ENCODE measurements around the gene SIRT4.

GRCh38 chr12:120337730-120338129 is 35.6 kb downstream of the SIRT4 start:
- no peak for TF ChIP-seq CTCF (IDR thresholded peaks at IDR 0.05)
- no peak for TF ChIP-seq POLR2A (IDR thresholded peaks at IDR 0.05)
- TF ChIP-seq POLR2AphosphoS5 (IDR thresholded peaks at IDR 0.05), result no peak
